ENCODE results near the gene BLOC1S1.

The BLOC1S1 gene

GRCh38 chr12:55728186-55728938 is 12.5 kb downstream of the BLOC1S1 start:
- no peak for DNase-seq (ENCODE audit: low read depth in 3 of 3)

- DNase-seq (ENCODE audit: low read depth in 3 of 3) = peak; percentile 56 to 59 (median 59)
Observed at GRCh38 chr12:55728939-55729818, 13.3 kb downstream of the BLOC1S1 start, which contains the start of gene CD63. Gene CD63, minus strand, starts transcription at chr12:55729009. Its CDS starts 668 bp downstream, at chr12:55728341.

GRCh38 chr12:55729819-55730818 is 14.3 kb downstream of the BLOC1S1 start:
- no peak for DNase-seq (ENCODE audit: low read depth in 3 of 3)

GRCh38 chr12:55732288-55732687 is 16.4 kb downstream of the BLOC1S1 start:
- no peak for DNase-seq (ENCODE audit: low read depth in 3 of 3)

GRCh38 chr12:55733021-55733555 is 17.2 kb downstream of the BLOC1S1 start:
- DNase-seq (ENCODE audit: low read depth in 3 of 3) = no peak

GRCh38 chr12:55733858-55734257 is 18.0 kb downstream of the BLOC1S1 start:
- DNase-seq (ENCODE audit: low read depth in 3 of 3) = no peak

GRCh38 chr12:55734595-55734994 is 18.7 kb downstream of the BLOC1S1 start:
- no peak for DNase-seq (ENCODE audit: low read depth in 3 of 3)

GRCh38 chr12:55736076-55736475 is 20.2 kb downstream of the BLOC1S1 start:
- no peak for DNase-seq (ENCODE audit: low read depth in 3 of 3)

- DNase-seq (ENCODE audit: low read depth in 3 of 3) = peak in 1 of 3 experiments; percentile 26
Observed at GRCh38 chr12:55736780-55737580, 21.1 kb downstream of the BLOC1S1 start.

- DNase-seq (ENCODE audit: low read depth in 3 of 3) = no peak
Observed at GRCh38 chr12:55737581-55738122, 21.8 kb downstream of the BLOC1S1 start.

- DNase-seq (ENCODE audit: low read depth in 3 of 3) = peak; percentile 50 to 62 (median 53)
Observed at GRCh38 chr12:55738123-55739024, 22.5 kb downstream of the BLOC1S1 start.

- DNase-seq (ENCODE audit: low read depth in 3 of 3) = no peak
Observed at GRCh38 chr12:55739025-55739378, 23.2 kb downstream of the BLOC1S1 start.

- DNase-seq (ENCODE audit: low read depth in 3 of 3) = no peak
Observed at GRCh38 chr12:55741931-55742680, 26.3 kb downstream of the BLOC1S1 start.

- peak; percentile 52 to 58 (median 54) for DNase-seq (ENCODE audit: low read depth in 3 of 3)
Observed at GRCh38 chr12:55742719-55743405, 27.0 kb downstream of the BLOC1S1 start, which contains the start of gene GDF11. Gene GDF11, plus strand, starts transcription at chr12:55743122. Its CDS starts 195 bp downstream, at chr12:55743317.

- peak in 1 of 3 experiments; percentile 23 for DNase-seq (ENCODE audit: low read depth in 3 of 3)
Observed at GRCh38 chr12:55743406-55744339, 27.8 kb downstream of the BLOC1S1 start.

GRCh38 chr12:55744340-55745030 is 28.6 kb downstream of the BLOC1S1 start:
- no peak for DNase-seq (ENCODE audit: low read depth in 3 of 3)
